ENCODE results near the gene GOSR1.

GRCh38 chr17:30559656-30560055, 82.4 kb downstream of the GOSR1 start:
- TF ChIP-seq CTCF (IDR thresholded peaks at IDR 0.05): no peak
- no peak for TF ChIP-seq YY1 (IDR thresholded peaks at IDR 0.05; ENCODE audit: low read depth)
- TF ChIP-seq NRF1 (IDR thresholded peaks at IDR 0.05; ENCODE audit: low read depth, low read length): no peak
- no peak for TF ChIP-seq NFIC (IDR thresholded peaks at IDR 0.05; ENCODE audit: borderline replicate concordance)
- no peak for TF ChIP-seq EP300 (IDR thresholded peaks at IDR 0.05; ENCODE audit: borderline replicate concordance in 1 of 2, low read depth in 1 of 2, low read length in 1 of 2)
- TF ChIP-seq POLR2AphosphoS5 (IDR thresholded peaks at IDR 0.05; ENCODE audit: low read depth, low read length): no peak
- TF ChIP-seq JUND (IDR thresholded peaks at IDR 0.05): no peak
- TF ChIP-seq EZH2phosphoT487 (IDR thresholded peaks at IDR 0.05; ENCODE audit: borderline replicate concordance, low read depth): no peak
